ENCODE results near the gene CFC1B. TPM values are rescaled to one million over a fixed set of nuclear protein-coding genes. Genes with fewer than 3 reads are reported as not detected.
"Not testable (repeated sequence)": the region's sequence is repeated elsewhere in the genome, so short reads cannot be mapped to it uniquely, and the experiment has no call there.

CFC1B gene
- polyA plus RNA-seq, 3 donors from 2014 or later, result not detected

- not testable (repeated sequence) for H3K4me1 Mint-ChIP-seq; H3K36me3 Mint-ChIP-seq; H3K9me3 Mint-ChIP-seq; H3K4me3 Mint-ChIP-seq; H3K27ac Mint-ChIP-seq; H3K27me3 Mint-ChIP-seq (ENCODE audit: low read depth in 3 of 3); DNase-seq
These were observed 21.8 kb downstream of the CFC1B start for GRCh38 chr2:130542789-130543188.

- H3K27me3 Mint-ChIP-seq (ENCODE audit: low read depth in 3 of 3); H3K4me1 Mint-ChIP-seq; H3K27ac Mint-ChIP-seq; H3K9me3 Mint-ChIP-seq; DNase-seq; H3K36me3 Mint-ChIP-seq: not testable (repeated sequence)
- H3K4me3 Mint-ChIP-seq, result peak overlapping the region in 1 of 5 donors; percentile 27
These were observed 22.9 kb downstream of the CFC1B start for GRCh38 chr2:130543785-130544528.

GRCh38 chr2:130544978-130545377, 24.0 kb downstream of the CFC1B start:
- H3K4me3 Mint-ChIP-seq; H3K4me1 Mint-ChIP-seq; DNase-seq; H3K27ac Mint-ChIP-seq; H3K36me3 Mint-ChIP-seq; H3K27me3 Mint-ChIP-seq (ENCODE audit: low read depth in 3 of 3); H3K9me3 Mint-ChIP-seq: not testable (repeated sequence)

GRCh38 chr2:130548418-130548817, 27.4 kb downstream of the CFC1B start:
- not testable (repeated sequence) for H3K27ac Mint-ChIP-seq; H3K9me3 Mint-ChIP-seq; DNase-seq; H3K4me3 Mint-ChIP-seq; H3K4me1 Mint-ChIP-seq; H3K27me3 Mint-ChIP-seq (ENCODE audit: low read depth in 3 of 3); H3K36me3 Mint-ChIP-seq

GRCh38 chr2:130549475-130549874, 28.5 kb downstream of the CFC1B start:
- not testable (repeated sequence) for H3K4me3 Mint-ChIP-seq; H3K4me1 Mint-ChIP-seq; H3K36me3 Mint-ChIP-seq; H3K27me3 Mint-ChIP-seq (ENCODE audit: low read depth in 3 of 3); H3K27ac Mint-ChIP-seq; H3K9me3 Mint-ChIP-seq; DNase-seq

- H3K27me3 Mint-ChIP-seq (ENCODE audit: low read depth in 3 of 3); H3K27ac Mint-ChIP-seq; H3K9me3 Mint-ChIP-seq; H3K4me1 Mint-ChIP-seq; H3K36me3 Mint-ChIP-seq; DNase-seq; H3K4me3 Mint-ChIP-seq: not testable (repeated sequence)
These were observed 33.2 kb downstream of the CFC1B start for GRCh38 chr2:130554178-130554577.

- not testable (repeated sequence) for H3K27me3 Mint-ChIP-seq (ENCODE audit: low read depth in 3 of 3); DNase-seq
These were observed 35.4 kb downstream of the CFC1B start for GRCh38 chr2:130556441-130556840.

GRCh38 chr2:130566165-130566564, 45.1 kb downstream of the CFC1B start:
- not testable (repeated sequence) for H3K27me3 Mint-ChIP-seq (ENCODE audit: low read depth in 3 of 3); DNase-seq; H3K9me3 Mint-ChIP-seq; H3K4me1 Mint-ChIP-seq; H3K4me3 Mint-ChIP-seq; H3K36me3 Mint-ChIP-seq; H3K27ac Mint-ChIP-seq

More at GRCh38 chr2:130556441-130556840, 35.4 kb downstream of the CFC1B start:
- H3K9me3 Mint-ChIP-seq, H3K27ac Mint-ChIP-seq, H3K36me3 Mint-ChIP-seq, H3K4me1 Mint-ChIP-seq, H3K4me3 Mint-ChIP-seq: not testable (repeated sequence)

- H3K9me3 Mint-ChIP-seq; H3K4me3 Mint-ChIP-seq; H3K27ac Mint-ChIP-seq; H3K4me1 Mint-ChIP-seq; H3K27me3 Mint-ChIP-seq (ENCODE audit: low read depth in 3 of 3); DNase-seq; H3K36me3 Mint-ChIP-seq: not testable (repeated sequence)
These were observed 50.9 kb downstream of the CFC1B start for GRCh38 chr2:130571929-130572328.

- H3K4me1 Mint-ChIP-seq; H3K9me3 Mint-ChIP-seq; H3K4me3 Mint-ChIP-seq; H3K36me3 Mint-ChIP-seq; H3K27me3 Mint-ChIP-seq (ENCODE audit: low read depth in 3 of 3); DNase-seq; H3K27ac Mint-ChIP-seq: not testable (repeated sequence)
These were observed 53.2 kb downstream of the CFC1B start for GRCh38 chr2:130574230-130574629.

- not testable (repeated sequence) for H3K27me3 Mint-ChIP-seq (ENCODE audit: low read depth in 3 of 3); H3K4me1 Mint-ChIP-seq; DNase-seq; H3K36me3 Mint-ChIP-seq; H3K4me3 Mint-ChIP-seq; H3K27ac Mint-ChIP-seq; H3K9me3 Mint-ChIP-seq
These were observed 55.3 kb downstream of the CFC1B start for GRCh38 chr2:130576209-130576784.

GRCh38 chr2:130577559-130577958, 56.5 kb downstream of the CFC1B start:
- not testable (repeated sequence) for H3K4me1 Mint-ChIP-seq; H3K9me3 Mint-ChIP-seq; DNase-seq; H3K27me3 Mint-ChIP-seq (ENCODE audit: low read depth in 3 of 3); H3K36me3 Mint-ChIP-seq; H3K27ac Mint-ChIP-seq; H3K4me3 Mint-ChIP-seq
